NK-92 treated with Interleukin-12 subunit alpha and Interleukin-12 subunit beta, amount 100 ng/mL, for 24 hours (cell line): Measurements from ENCODE around the gene WDR46.
"Not testable (repeated sequence)": the region's sequence is repeated elsewhere in the genome, so short reads cannot be mapped to it uniquely, and the experiment has no call there.

Experiments used
- DNase-seq: peaks from one replicate; lab custom pipeline; 2025; lab: John Stamatoyannopoulos, UW

Gene WDR46

DNA sequence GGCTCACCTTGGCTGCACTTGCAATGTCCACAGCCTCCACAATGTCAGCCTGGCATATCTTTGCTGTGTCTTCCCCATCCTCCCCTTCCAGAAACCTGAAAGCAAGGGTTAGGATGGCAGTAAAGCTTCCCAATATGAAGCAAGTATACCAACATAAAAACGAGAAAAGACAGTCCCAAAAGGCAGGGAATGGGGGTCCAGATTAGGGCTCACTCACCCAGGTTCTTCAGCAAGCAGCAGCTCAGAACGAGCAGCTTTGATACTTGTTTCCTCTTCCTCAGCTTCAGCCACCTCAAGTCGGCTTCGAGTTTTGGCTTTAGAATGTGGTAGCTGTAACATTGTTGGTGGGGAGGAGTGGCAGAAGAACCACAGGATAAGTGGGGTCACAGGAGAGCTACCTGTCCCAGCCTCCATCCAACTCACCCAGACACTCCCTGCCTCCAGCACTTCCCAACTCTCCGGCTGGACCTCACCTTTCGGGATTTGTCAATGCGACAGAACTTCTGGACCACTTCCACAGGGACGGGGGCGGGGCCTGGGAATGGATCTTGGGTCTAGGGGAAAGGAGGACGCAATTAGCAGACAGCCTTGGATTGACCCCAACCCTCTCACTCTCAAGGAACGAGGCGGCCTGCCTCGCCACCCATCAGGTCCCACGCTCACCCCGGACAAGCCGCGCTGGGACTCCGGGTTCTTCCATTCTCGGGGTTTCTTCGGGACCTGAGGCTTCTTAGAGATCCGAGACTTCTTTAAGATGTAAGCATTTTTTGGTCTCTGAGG lies 708 bp downstream of the WDR46 start:
- DNase-seq, result no peak

DNA sequence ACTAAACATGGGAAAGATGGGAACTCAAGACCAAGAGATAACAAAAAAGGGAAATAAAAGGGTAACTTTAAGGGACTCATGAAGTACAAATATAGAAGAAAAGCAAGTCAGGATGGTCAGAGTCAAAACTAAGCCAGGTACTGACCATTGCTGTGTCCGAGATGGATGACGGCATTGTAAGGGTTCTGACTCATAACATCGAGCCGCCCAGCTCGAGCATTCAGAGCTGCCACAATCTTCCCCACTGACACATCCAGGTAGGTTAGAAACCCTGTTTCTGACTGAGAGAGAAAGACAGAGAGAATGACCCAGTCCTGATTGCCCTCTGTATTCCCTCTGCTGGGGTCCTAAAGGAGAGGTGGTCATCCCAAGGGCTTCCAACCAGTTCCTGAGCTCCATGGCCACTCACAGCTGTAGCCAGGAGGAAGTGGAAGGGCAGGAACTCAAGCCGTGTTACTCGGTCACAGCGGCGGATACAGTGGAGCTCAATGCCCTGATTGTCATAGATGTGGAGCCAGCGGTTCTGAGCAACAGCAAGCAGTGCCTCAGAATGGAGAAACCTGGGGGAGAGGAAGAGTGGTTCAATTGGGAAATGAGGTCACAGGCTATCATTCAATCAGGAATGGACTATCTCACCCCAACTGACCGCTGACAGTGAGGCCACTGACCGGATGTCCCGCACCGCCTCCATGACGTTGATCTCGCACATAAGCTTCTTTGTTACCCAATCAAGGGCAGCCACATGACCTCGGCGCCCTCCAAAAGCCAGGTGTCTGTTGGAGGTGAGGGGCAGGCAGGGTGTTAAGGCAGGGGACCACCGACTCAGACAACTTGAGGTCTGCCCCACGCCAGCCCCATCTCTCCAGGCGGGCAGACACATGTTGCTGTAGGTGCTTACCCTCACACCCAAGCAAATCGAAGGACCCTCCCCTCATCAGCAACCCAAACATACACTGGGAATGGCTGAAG lies 1.8 kb downstream of the WDR46 start:
- DNase-seq, result no peak

DNA sequence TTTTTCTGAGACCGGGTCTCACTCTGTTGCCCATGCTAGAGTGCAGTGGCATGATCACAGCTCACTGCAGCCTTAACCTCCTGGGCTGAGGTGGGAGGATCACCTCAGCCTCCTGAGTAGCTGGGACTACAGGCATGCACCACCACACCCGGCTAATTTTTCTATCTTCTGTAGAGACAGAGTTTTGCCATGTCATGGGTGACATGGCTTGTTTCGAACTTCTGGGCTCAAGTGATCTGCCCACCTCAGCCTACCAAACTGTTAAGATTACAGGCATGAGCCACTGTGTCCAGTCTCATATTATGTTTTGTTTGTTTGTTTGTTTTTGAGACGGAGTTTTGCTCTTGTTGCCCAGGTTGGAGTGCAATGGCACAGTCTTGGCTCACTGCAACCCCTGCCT lies 3.8 kb downstream of the WDR46 start:
- DNase-seq, result not testable (repeated sequence)

DNA sequence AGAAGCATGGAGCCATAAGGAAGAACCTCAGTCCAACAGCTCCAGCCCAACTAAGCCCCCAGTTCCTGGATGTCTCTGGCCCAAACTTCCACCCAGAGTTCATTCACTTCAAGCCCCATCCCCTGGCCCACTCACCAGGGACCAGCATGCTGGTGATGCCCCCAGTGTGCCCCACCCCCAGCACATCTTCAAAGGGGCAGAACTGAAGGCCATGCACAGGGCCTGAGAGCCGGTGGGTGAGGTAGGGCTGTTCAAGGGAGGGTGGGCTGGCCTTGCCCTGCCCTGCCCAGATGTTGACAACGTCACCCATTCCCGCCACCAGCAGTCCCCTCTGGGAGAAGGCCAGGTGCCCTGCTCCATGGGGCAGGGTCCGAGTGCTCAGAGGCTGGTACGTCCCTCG lies 8.5 kb downstream of the WDR46 start:
- DNase-seq, result no peak

DNA sequence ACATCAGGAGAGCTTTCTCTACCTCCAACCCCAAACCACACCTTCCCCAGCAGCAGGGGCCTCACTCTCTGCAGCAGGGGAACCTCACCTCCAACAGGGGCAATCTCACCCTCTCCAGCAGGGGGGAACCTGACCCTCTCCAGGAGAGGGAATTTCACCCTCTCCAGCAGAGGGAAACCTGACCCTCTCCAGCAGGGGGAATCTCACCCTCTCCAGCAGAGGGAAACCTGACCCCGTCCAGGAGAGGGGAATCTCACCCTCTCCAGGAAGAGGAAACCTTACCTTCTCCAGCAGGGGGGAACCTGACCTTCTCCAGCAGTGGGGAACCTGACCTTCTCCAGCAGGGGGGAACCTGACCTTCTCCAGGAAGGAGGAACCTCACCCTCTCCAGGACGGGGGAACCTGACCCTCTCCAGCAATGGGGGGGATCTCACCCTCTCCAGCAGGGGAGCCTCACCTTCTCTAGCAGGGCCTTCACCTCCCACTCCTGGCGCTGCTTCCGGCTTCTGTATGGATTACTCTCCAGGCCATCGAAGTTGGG lies 9.0 kb downstream of the WDR46 start:
- no peak for DNase-seq

DNA sequence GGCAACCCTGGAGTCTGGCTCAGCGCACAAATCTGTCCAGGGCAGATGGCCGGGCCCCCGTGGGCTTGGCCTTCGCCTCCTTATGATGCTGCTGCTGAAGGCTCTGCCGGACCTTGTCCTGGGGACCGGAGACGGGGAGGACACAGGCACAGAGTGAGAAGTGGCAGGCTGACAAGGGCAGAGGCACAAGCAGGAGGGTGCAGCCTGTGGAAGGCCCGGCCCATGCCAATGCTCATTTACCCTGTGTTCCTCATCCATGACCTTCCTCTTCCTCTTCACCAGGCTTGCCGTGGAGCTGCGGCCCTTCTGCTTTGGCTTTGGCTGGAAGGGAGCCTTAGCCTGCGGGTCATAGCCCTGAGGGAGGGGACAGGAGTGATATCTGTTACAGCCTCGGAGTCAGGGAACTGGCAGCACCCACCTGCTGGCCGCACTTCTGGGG lies 9.8 kb downstream of the WDR46 start:
- DNase-seq, result no peak

DNA sequence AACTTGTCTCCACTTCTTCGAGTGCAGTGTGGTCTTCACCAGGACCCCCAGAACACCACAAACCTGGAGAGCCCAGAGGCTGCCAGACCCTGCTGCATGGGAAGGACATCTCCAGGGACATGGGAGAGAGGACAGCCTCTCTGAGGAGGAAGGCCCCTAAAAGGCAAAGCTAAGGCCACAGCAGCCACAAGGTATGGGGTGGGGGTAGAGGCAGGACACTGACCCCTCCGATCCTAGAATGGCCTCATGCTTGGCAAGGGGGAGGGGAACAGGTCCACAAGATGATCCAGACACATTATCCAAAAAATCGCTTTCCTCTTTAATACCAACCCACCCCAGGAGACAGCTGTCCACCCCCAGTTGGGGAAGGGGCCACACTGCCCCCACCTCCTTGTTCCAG lies 10.2 kb downstream of the WDR46 start:
- DNase-seq, result no peak

DNA sequence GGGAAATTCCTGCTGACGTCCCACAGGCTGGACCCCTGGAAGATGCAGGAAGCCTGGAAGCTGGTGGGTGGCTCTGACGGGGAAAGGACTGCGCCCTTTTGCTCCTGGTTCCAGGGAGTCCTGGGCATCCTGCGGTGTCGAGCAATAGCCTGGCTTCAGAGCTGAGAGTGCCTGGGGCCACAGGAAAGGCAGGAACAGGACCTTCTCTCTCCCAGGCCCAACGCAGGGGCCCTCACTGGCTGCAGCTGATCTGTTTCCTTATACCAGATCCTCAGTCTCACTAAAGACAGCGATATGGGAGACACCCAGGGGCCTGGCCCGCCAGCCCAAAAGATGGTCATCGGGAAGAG lies 10.7 kb downstream of the WDR46 start:
- DNase-seq, result no peak

DNA sequence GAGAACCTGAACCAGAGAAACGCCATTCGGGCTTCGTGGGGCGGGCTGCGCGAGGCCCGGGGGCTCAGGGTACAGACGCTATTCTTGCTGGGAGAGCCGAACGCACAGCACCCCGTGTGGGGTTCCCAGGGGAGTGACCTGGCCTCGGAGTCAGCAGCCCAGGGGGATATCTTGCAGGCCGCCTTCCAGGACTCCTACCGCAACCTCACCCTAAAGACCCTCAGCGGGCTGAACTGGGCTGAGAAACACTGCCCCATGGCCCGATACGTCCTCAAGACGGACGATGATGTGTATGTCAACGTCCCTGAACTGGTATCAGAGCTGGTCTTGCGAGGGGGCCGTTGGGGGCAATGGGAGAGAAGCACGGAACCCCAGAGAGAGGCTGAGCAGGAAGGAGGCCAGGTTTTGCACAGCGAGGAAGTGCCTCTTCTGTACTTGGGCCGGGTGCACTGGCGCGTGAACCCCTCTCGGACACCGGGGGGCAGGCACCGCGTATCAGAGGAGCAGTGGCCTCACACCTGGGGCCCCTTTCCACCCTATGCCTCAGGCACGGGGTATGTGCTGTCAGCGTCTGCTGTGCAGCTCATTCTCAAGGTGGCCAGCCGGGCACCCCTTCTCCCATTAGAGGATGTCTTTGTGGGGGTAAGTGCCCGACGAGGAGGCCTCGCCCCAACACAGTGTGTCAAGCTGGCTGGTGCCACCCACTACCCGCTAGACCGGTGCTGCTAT lies 11.2 kb downstream of the WDR46 start:
- DNase-seq, result peak; percentile 19

DNA sequence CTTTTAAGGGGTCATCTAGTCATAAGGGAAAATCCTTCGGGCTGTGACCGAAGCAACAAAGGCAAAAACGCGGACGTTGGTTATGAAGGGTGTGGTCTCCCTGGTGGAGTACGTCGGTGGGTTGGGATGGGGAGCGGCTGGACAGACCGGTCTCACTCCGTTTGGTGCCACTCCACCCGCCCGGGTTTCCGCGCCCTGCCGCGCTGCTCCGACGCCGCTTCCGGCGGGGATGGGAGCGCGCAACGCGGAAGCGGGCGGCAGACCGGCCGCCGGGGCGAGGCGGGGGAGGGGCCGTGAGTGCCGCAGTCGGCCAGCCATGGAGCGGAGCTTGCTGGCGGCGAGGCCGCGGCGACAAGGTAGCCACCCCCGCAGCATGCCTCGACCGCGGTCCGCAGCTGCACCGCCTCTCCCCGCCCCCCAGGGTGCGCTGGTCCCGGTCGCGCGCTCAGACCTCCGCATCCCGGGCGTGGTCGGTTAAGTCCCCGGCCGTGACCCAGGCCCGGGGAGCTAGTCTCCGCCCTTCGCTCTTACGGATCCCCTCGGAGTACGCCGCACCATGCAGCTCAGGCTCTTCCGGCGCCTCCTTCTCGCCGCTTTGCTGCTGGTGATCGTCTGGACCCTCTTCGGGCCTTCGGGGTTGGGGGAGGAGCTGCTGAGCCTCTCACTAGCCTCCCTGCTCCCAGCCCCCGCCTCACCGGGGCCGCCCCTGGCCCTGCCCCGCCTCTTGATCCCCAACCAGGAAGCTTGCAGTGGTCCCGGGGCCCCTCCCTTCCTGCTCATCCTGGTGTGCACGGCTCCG lies 12.0 kb downstream of the WDR46 start, which contains the start of gene B3GALT4:
Gene B3GALT4, plus strand, starts transcription at position 260 of the 799 bp plus-strand sequence. Its CDS starts 297 bp downstream, at position 557.
- peak; percentile 44 for DNase-seq

DNA sequence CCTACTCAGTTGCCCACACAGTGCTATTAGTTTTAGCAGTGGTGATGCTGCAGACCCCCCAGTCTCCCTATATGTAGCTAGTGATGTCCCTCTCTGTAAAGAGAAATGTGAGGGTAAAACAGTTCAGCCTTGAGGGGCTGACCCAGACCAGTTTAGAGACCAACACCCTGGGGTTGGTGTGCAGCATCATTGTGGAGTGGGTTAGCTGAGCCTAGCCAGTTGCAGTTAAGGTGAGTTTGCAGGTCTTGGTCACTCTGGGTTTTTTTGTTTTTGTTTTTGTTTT lies 12.5 kb downstream of the WDR46 start:
- no peak for DNase-seq

DNA sequence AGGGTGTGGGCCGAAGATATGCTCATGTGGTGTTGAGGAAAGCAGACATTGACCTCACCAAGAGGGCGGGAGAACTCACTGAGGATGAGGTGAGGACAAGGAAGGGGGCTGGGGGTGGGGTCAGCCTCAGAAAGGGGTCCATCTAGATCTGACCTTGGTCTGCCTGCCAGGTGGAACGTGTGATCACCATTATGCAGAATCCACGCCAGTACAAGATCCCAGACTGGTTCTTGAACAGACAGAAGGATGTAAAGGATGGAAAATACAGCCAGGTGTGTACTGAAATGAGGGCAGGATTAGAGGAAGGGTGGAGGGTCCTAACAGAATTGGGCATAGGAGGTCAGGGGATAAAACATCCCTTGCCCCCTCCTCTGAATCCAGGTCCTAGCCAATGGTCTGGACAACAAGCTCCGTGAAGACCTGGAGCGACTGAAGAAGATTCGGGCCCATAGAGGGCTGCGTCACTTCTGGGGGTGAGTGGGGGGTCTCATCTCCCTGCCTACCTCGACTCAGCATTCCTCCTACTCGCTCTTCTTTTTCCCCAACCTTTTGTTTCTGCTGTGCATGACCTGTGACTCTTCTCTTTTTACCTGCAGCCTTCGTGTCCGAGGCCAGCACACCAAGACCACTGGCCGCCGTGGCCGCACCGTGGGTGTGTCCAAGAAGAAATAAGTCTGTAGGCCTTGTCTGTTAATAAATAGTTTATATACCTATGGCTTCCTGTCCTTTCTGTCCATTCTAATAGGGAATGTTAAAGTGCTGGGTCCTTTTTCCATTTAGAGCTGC lies 13.1 kb downstream of the WDR46 start:
- not testable (repeated sequence) for DNase-seq

DNA sequence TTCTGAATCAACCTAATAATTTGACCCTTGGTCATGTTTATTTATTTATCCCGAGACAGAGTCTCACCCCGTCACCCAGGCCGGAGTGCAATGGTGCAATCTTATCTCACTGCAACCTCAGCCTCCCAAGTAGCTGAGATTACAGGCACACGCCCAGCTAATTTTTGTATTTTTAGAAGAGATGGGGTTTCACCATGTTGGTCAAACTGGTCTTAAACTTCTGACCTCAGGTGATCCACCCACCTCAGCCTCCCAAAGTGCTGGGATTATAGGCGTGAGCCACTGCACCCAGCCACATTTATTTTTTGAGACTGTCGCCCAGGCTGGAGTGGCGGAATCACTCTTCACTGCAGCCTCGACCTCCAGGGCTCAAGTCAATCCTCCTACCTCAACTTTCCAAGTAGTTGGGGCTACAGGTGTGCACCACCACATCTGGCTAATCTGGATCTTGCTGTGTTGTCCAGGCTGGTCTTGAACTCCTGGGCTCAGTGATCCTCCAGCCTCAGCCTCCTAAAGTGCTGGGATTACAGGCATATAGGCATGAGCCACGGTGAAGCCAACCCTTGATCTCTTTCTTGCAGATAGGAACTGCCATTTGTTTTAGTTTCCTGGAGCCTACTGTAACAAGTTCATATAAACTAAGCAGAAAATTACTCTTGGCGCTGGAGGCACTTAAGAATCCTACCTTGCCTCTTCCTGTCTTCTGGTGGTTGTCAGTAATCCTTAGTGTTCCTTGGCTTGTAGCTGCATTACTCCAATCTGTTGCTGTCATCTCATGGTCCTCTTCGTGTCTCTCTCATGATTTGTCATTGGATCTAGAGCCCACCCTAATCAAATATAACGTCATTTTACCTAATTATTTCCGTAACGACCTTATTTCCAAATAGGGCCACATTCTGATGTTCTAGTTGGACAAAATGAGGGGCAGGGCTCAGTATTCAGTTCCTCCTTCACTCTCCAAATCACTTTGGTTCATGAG lies 14.8 kb downstream of the WDR46 start:
- no peak for DNase-seq

DNA sequence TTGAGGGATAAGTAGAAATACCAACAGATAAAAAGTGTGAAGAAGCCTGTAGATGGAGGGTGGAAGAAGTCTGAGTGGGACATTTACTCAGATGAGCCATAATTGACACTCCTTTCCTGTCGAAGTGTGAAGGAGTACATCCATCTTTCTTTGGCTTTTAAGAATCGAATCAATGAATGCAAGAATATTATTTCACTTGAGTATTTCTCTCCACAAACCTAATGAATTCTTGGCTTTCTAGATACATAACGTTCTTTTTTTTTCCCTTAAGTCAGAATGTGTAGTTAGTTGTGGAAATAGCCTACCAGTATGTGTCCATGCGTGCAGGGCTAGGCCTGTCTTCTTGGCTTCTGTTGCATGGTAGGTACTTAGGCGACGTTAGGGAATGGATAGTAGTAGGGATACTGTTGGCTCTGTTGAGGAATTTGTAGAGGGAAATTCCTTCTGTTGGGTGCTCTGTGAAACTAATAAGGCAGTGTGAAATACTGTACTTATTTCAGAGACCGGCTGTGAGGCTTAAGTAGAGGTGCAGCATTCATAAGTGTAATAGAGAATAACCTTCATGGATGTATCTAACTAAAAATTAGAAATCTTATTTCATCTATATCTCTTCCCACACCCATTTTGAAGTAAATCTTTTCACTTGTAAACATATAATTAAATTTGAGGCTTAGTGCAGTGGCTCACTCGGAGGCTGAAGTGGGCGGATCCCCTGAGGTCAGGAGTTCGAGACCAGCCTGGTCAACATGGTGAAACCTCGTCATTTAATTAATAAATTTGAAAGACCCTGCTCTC lies 15.7 kb downstream of the WDR46 start:
- no peak for DNase-seq

DNA sequence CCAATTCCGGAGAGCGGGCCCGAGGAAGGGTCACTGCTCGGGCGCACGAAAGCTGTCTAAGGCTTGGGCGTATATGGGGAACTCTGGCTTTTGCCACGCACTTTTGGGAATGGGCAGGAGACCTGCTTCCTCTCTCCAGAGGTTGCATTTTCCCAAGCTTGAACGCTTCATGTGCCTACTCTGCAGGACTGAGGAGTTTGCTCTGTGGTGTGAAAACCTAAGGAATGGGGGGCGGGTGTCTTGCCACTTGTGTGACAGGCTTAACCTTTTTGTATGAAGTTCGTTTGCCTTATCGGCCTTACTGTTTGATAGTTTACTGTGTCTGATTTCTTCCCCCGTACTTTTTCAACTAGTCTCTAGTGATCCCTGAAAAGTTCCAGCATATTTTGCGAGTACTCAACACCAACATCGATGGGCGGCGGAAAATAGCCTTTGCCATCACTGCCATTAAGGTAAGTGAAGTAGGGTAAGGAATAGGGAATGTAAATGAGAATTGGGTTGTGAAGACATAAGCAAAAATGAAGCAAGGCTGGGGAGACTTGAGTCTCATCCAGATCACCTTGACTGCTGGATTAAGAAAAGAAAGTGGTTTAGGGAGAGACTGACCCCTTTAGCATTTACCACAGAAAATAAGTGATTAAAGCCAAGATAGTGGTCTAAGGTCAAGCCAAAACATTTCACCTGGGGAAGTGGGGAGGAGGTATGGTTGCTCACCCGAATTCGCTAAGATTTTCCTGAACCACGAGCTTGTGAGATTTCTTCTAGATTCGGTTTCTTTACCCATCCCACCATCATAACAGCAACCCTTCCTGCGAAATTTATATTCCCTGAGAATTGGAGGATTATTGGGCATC lies 16.5 kb downstream of the WDR46 start:
- DNase-seq, result no peak

DNA sequence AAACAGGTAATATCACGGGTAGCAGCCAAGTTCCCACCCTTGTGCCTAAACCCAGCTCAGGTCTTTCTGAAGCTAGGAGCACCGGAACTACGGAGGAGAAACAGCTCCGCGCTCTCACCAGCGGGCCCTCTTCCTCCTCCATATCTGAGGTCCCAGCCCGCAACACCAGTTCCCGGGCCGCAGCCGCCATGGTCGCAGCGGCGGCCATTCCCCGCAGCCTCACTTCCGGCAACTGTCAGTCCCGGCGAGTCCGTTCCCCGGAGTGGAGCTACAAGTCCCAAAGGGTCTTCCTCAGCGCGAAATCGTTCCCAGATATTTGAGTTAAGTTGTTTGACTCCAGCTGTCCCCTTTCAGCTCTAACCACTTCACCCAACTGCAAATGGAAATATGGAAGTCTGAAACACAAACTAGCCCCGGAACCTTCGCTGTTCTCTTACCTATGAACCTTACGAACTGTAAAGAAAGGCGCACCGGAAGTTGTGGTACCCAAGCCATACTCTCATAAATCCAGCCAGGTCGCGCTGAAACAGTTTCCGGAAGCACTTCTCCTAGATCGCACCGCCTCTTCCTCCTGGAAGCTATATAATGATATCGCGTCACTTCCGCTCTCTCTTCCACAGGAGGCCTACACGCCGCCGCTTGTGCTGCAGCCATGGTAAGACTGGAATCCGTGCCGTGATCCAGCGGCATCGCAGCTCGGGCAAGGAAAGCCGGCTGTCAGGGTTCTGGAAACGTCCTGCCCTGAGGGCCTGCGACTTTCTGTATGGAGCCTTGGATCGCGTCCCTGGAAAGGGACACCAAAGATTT lies 17.4 kb downstream of the WDR46 start, which contains the start of the genes RPS18 and VPS52:
Gene RPS18, plus strand, starts transcription at position 608 of the 807 bp plus-strand sequence. Its CDS starts 45 bp downstream, at position 653.
Gene VPS52, minus strand, starts transcription at position 409 of the 807 bp plus-strand sequence. Its CDS starts 201 bp downstream, at position 208.
- peak; percentile 87 for DNase-seq
